ENCODE measurements around the gene XPO4.

XPO4 gene

GRCh38 chr13:20798027-20798426 is 104.5 kb downstream of the XPO4 start:
- Histone ChIP-seq H3K27me3 (replicated peaks) (no peaks in the 10 kb centered on the region), H3K36me3 (replicated peaks) (peaks cover 13% of the 10 kb centered on the region), H3K4me3 (ENCODE audit: low read depth, low read length) (no peak overlapping the region), H3K27ac (no peak overlapping the region)
- no peak for TF ChIP-seq CTCF (IDR thresholded peaks at IDR 0.05; ENCODE audit: low read depth, low read length, missing control alignments)
- in situ Hi-C loops (cut with HindIII; ENCODE audit: low pct_ligation_motif_present, low sequenced_read_pairs): no loop called here
- no peak for DNase-seq

- DNase-seq: no peak
- H3K27me3 ChIP-seq (replicated peaks): no peaks in the 10 kb centered on the region
- no peak overlapping the region for H3K4me3 ChIP-seq (ENCODE audit: low read depth, low read length)
- H3K27ac ChIP-seq: peak overlapping the region; percentile 13
- in situ Hi-C loops (cut with HindIII; ENCODE audit: low pct_ligation_motif_present, low sequenced_read_pairs): no loop called here
- TF ChIP-seq CTCF (IDR thresholded peaks at IDR 0.05; ENCODE audit: low read depth, low read length, missing control alignments): peak; percentile 9
- peaks cover 13% of the 10 kb centered on the region for H3K36me3 ChIP-seq (replicated peaks)
These were observed 105.6 kb downstream of the XPO4 start for GRCh38 chr13:20796791-20797508.

DNA sequence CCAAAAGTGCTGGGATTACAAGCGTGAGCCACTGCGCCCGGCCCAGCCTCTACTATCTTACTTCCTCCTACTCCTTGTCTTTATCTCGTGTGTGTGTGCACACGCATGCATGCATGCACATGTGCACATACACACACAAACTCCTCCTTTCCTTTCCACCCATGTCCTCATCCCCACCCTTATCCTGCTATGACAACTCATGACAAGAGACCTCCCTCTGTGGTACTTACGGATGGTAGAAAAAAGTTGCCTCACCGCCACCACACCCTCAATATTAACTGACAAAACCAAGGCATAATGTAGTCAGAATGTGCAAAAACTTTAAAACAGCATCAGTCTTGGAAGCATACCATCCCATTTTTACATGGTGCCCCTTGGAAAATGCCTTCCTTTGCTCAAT is 112.9 kb downstream of the XPO4 start:
- Histone ChIP-seq H3K27ac (no peak overlapping the region), H3K4me3 (ENCODE audit: low read depth, low read length) (no peak overlapping the region), H3K36me3 (replicated peaks) (no peaks in the 10 kb centered on the region), H3K27me3 (replicated peaks) (no peaks in the 10 kb centered on the region)
- DNase-seq: no peak
- no peak for TF ChIP-seq CTCF (IDR thresholded peaks at IDR 0.05; ENCODE audit: low read depth, low read length, missing control alignments)
- in situ Hi-C loops (cut with HindIII; ENCODE audit: low pct_ligation_motif_present, low sequenced_read_pairs): no loop called here

DNA sequence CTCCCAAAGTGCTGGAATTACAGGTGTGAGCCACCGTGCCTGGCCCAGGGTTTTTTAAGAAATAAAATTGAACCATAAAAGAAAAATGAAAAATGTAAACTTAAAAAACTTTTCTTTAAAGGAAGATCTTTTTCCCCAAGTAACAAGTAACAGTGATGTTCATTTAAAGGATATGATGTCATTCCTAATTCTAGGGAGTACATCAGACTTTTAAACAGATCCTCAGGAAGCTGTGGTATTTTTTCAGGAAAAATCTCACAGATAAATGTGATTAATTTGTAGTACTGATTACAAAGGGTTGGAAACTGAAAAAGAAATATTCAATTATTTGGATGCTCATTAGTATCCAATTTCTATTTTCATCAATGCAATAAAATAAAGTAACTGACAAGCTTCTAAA is 114.2 kb downstream of the XPO4 start:
- peaks cover 3% of the 10 kb centered on the region for H3K36me3 ChIP-seq (replicated peaks)
- H3K27ac ChIP-seq: no peak overlapping the region
- DNase-seq: no peak
- in situ Hi-C loops (cut with HindIII; ENCODE audit: low pct_ligation_motif_present, low sequenced_read_pairs): no loop called here
- H3K4me3 ChIP-seq (ENCODE audit: low read depth, low read length): no peak overlapping the region
- TF ChIP-seq CTCF (IDR thresholded peaks at IDR 0.05; ENCODE audit: low read depth, low read length, missing control alignments): no peak
- no peaks in the 10 kb centered on the region for H3K27me3 ChIP-seq (replicated peaks)

DNA sequence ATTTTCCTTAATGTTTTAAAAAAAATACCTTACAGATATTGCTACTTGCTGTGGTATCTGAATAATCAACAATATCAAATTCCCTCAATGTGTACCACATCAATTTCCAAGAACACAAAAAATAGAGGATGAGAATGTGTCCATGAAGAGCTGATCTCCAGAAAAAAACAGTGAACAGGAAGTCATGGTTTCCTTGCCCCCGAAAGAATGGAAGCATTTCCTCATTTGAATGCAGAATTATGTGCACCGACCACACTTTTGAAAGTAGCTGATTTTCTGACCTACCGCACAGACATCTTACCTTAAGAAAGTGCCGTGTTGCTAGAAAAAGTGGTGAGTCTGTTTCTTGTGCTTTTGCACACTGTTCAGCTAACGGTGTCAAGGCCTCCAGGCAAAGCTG is 115.4 kb downstream of the XPO4 start:
- Histone ChIP-seq H3K36me3 (replicated peaks) (peaks cover 3% of the 10 kb centered on the region), H3K27me3 (replicated peaks) (no peaks in the 10 kb centered on the region), H3K4me3 (ENCODE audit: low read depth, low read length) (no peak overlapping the region), H3K27ac (no peak overlapping the region)
- in situ Hi-C loops (cut with HindIII; ENCODE audit: low pct_ligation_motif_present, low sequenced_read_pairs): no loop called here
- TF ChIP-seq CTCF (IDR thresholded peaks at IDR 0.05; ENCODE audit: low read depth, low read length, missing control alignments): no peak
- DNase-seq: no peak

Data from brain microvascular endothelial cell (primary cell).